Spleen (tissue), 11 donors: ENCODE data around the gene ARSG. TPM values are rescaled to one million over a fixed set of nuclear protein-coding genes. Genes with fewer than 3 reads are reported as not detected.
"Not testable (repeated sequence)": the region's sequence is repeated elsewhere in the genome, so short reads cannot be mapped to it uniquely, and the experiment has no call there.

Source experiments
- DNase-seq: peaks from one replicate; pipeline ENCODE4 v3.0.0-alpha.2; 2020
- H3K27ac ChIP-seq, 8 donors: fragments of 200-600 bp; sonication (generic) in 7 of 8; 1 replicate in 4 of 8; 2 replicates in 4 of 8; pipeline versions ENCODE4 v1.5.0 to v1.8.0; 2016 to 2021; ENCODE audit warnings: inconsistent platforms in 4 of 8, mild to moderate bottlenecking in 4 of 8, moderate library complexity in 1 of 8
- H3K27me3 ChIP-seq, 7 donors: fragments of 200-600 bp; sonication (generic) in 6 of 7; replicated peaks in 1 of 7; 1 replicate in 4 of 7; 2 replicates in 3 of 7; pipeline versions ENCODE4 v1.5.0 to v1.8.0; 2016 to 2021; ENCODE audit warnings: inconsistent platforms in 3 of 7, mild to moderate bottlenecking in 1 of 7
- H3K36me3 ChIP-seq, 6 donors: fragments of 200-600 bp; sonication (generic) in 5 of 6; 1 replicate in 4 of 6; 2 replicates in 2 of 6; pipeline versions ENCODE4 v1.5.0 to v1.8.0; 2016 to 2021; ENCODE audit warnings: inconsistent platforms in 2 of 6
- H3K4me1 ChIP-seq, 6 donors: fragments of 200-600 bp; sonication (generic) in 5 of 6; 1 replicate in 3 of 6; 2 replicates in 3 of 6; pipeline versions ENCODE4 v1.5.0 to v1.8.0; 2016 to 2021; ENCODE audit warnings: inconsistent platforms in 3 of 6
- H3K4me3 ChIP-seq, 8 donors: fragments of 200-600 bp; sonication (generic) in 7 of 8; 1 replicate in 4 of 8; 2 replicates in 4 of 8; pipeline versions ENCODE4 v1.5.0 to v1.8.0; 2016 to 2021; ENCODE audit warnings: inconsistent platforms in 4 of 8, mild to moderate bottlenecking in 4 of 8, moderate library complexity in 2 of 8
- H3K9me3 ChIP-seq, 8 donors: fragments of 200-600 bp; sonication (generic) in 7 of 8; 1 replicate in 4 of 8; 2 replicates in 4 of 8; pipeline versions ENCODE4 v1.5.0 to v1.8.0; 2016 to 2021; ENCODE audit warnings: inconsistent platforms in 4 of 8
- POLR2A ChIP-seq, 3 donors: fragments of 450-650 bp; IDR thresholded peaks; one replicate each; pipeline ENCODE4 v1.5.1; 2017; ENCODE audit warnings: antibody characterized with exemption in 3 of 3, mild to moderate bottlenecking in 1 of 3
- POLR2AphosphoS5 ChIP-seq, 3 donors: sonication (generic); formaldehyde crosslinking; IDR thresholded peaks; one replicate each; pipeline ENCODE4 v1.5.1; 2017; ENCODE audit warnings: antibody characterized with exemption in 3 of 3
- WGBS, 5 donors: extraction: QIAGEN DNeasy Blood & Tissue Kit in 3 of 5; methylation state at CpG; one replicate each; pipeline versions ENCODE4 v1.1.5 to v1.1.7; 2013 to 2018; 5-methylcytosine and 5-hydroxymethylcytosine counted together
- intact Hi-C: fragments of 100-400 bp; cut with DNase I; formaldehyde crosslinking; loops from one replicate; pipeline ENCODE4 v1.15.0; 2023; ENCODE audit warnings: low total_unique reads
- polyA plus RNA-seq, 3 donors: library from polyadenylated mRNA; stranded (reverse); fragments of 200-250 nt; gene quantifications; one replicate each; pipeline ENCODE4 v1.2.1, GENCODE V29; 2013
- total RNA-seq, 7 donors: library from RNA; depleted of rRNA in 3 of 7; stranded (reverse); fragments of >200 nt in 3 of 7; fragmentation: NEBNext Ultra II Directional in 4 of 7; extraction: Animal tissue kit (Norgen Biotek cat#: 25700) in 4 of 7; gene quantifications; one replicate each; pipeline versions ENCODE4 v1.1.0 to v1.2.1, GENCODE V29; 2016 to 2021
- TF ChIP-seq, protein P1 (sequence below), 11 experiments: fragments of 200-600 bp in 7 of 11; fragments of 450-650 bp in 4 of 11; sonication (generic) in 4 of 11; IDR thresholded peaks in 8 of 11; conservative IDR thresholded peaks in 3 of 11; 1 replicate in 7 of 11; 2 replicates in 4 of 11; pipeline versions ENCODE4 v1.4.0 to v1.8.0; 2016 to 2021; ENCODE audit warnings: antibody characterized with exemption in 11 of 11, inconsistent platforms in 4 of 11, mild to moderate bottlenecking in 1 of 11
- donor health status: healthy with polysubstance abuse.
- donor health status: DM: no; HTN: no; CAD: no; lungs with moderate emphysema.
- donor health status: DM: no; HTN: no; CAD: no.
- donor health status: Bipolar disorder and iron deficiency.
- donor health status: healthy.
- donor health status: DM: no; HTN: no; CAD: no.
- donor health status: DM: yes; HTN: yes; CAD: no.

The ARSG gene
- total and polyA plus RNA-seq, 10 donors: 1.5 to 24.3 (median 14.2) TPM

DNA sequence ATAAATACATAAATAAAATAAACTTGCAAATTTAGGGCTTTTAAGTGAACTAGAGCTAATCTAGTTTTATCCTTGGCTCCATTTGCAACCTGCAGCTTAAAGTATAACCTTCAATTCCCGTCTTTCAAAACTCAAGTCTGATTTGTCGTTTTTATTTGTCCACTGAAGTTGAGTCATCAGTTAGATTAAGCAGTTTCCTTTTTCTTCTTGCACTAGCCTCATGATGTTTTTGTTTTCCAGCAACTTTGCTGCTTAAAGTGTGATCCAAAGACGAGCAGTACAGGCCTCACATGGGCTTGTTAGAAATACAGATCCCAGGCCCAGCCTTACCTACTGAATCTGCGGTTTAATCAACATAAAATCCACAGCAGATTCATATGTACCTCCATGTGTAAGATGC, 13.8 kb downstream of the ARSG start:
- H3K4me3 ChIP-seq: no peak overlapping the region
- intact Hi-C loops: no loop called here
- no peak for DNase-seq
- H3K27me3 ChIP-seq: no peaks in the 10 kb centered on the region
- H3K9me3 ChIP-seq: no peaks in the 10 kb centered on the region
- peaks cover 0 to 12% (median 0%) of the 10 kb centered on the region in 6 donors for H3K36me3 ChIP-seq
- no peak for TF ChIP-seq POLR2AphosphoS5 (IDR thresholded peaks at IDR 0.05)
- peak overlapping the region in 1 of 8 donors; percentile 32 for H3K27ac ChIP-seq
- 71 to 83% (median 80%) methylated on average over 4 of the region's 4 CpGs for WGBS, 5 donors
- H3K4me1 ChIP-seq: peaks cover 0 to 24% (median 2%) of the 10 kb centered on the region in 6 donors

DNA sequence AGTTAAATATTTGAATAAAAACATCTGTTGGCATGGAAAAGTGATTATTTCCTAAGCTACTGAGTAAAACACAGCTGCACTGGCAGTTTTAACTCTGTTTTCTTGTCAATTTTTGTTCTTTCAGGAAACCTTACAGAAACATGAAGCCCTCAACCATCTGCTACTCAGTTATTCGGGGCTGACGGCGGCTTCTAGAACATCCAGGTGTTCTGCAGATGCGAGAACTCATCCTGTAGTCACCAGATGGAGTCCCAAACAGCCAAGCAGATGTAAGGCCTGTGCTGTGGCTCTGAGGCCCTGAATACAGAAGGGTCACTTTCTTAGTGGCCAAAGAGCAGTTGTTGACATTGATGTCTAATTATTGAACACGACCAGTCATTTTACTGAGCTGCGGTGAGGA, 15.5 kb downstream of the ARSG start:
- Histone ChIP-seq H3K9me3 (no peaks in the 10 kb centered on the region), H3K4me1 (peaks cover 0 to 32% (median 1%) of the 10 kb centered on the region in 6 donors), H3K27me3 (no peaks in the 10 kb centered on the region), H3K36me3 (peaks cover 0 to 12% (median 0%) of the 10 kb centered on the region in 6 donors), H3K4me3 (no peak overlapping the region), H3K27ac (no peak overlapping the region)
- intact Hi-C loops: no loop called here
- 69 to 84% (median 76%) methylated on average over 6 of the region's 6 CpGs for WGBS, 5 donors
- no peak for TF ChIP-seq POLR2AphosphoS5 (IDR thresholded peaks at IDR 0.05)
- TF ChIP-seq POLR2A (IDR thresholded peaks at IDR 0.05): no peak
- TF ChIP-seq, protein P1, sequence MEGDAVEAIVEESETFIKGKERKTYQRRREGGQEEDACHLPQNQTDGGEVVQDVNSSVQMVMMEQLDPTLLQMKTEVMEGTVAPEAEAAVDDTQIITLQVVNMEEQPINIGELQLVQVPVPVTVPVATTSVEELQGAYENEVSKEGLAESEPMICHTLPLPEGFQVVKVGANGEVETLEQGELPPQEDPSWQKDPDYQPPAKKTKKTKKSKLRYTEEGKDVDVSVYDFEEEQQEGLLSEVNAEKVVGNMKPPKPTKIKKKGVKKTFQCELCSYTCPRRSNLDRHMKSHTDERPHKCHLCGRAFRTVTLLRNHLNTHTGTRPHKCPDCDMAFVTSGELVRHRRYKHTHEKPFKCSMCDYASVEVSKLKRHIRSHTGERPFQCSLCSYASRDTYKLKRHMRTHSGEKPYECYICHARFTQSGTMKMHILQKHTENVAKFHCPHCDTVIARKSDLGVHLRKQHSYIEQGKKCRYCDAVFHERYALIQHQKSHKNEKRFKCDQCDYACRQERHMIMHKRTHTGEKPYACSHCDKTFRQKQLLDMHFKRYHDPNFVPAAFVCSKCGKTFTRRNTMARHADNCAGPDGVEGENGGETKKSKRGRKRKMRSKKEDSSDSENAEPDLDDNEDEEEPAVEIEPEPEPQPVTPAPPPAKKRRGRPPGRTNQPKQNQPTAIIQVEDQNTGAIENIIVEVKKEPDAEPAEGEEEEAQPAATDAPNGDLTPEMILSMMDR (IDR thresholded peaks at IDR 0.05 in 8 of 11, conservative IDR thresholded peaks at IDR 0.05 in 3 of 11): no peak
- DNase-seq: no peak

DNA sequence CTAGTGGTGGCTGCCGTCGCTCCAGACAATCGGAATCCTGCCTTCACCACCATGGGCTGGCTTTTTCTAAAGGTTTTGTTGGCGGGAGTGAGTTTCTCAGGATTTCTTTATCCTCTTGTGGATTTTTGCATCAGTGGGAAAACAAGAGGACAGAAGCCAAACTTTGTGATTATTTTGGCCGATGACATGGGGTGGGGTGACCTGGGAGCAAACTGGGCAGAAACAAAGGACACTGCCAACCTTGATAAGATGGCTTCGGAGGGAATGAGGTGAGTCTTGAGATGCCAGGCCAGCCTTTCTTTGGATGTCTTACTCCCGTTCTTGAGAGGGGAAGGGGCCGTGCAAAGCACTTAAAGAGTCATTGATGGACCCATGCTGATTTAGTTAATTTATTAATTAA, 16.1 kb downstream of the ARSG start:
- Histone ChIP-seq H3K4me3 (no peak overlapping the region), H3K27ac (no peak overlapping the region), H3K27me3 (no peaks in the 10 kb centered on the region), H3K4me1 (peaks cover 5 to 32% (median 6%) of the 10 kb centered on the region in 6 donors), H3K9me3 (no peaks in the 10 kb centered on the region), H3K36me3 (peaks cover 0 to 12% (median 0%) of the 10 kb centered on the region in 6 donors)
- intact Hi-C loops: no loop called here
- WGBS, 5 donors: 92 to 98% (median 94%) methylated on average over 8 of the region's 8 CpGs
- DNase-seq: no peak
- TF ChIP-seq POLR2A (IDR thresholded peaks at IDR 0.05) (no peak), POLR2AphosphoS5 (IDR thresholded peaks at IDR 0.05) (no peak)
- TF ChIP-seq, protein P1 (IDR thresholded peaks at IDR 0.05 in 8 of 11, conservative IDR thresholded peaks at IDR 0.05 in 3 of 11): no peak

DNA sequence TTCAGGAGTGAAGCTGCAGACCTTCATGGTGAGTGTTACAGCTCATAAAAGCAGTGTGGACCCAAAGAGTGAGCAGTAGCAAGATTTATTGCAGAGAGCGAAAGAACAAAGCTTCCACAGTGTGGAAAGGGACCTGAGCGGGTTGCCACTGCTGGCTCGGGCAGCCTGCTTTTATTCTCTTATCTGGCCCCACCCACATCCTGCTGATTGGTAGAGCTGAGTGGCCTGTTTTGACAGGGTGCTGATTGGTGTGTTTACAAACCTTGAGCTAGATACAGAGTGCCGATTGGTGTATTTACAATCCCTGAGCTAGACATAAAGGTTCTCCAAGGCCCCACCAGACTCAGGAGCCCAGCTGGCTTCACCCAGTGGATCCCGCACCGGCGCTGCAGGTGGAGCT, 17.2 kb downstream of the ARSG start:
- H3K4me1 ChIP-seq: peaks cover 5 to 42% (median 11%) of the 10 kb centered on the region in 6 donors
- H3K27me3 ChIP-seq, DNase-seq, H3K27ac ChIP-seq, intact Hi-C loops, H3K4me3 ChIP-seq, H3K9me3 ChIP-seq: not testable (repeated sequence)
- WGBS, 5 donors: 89 to 95% (median 92%) methylated on average over 4 to 7 of the region's 7 CpGs
- peaks cover 0 to 12% (median 0%) of the 10 kb centered on the region in 6 donors for H3K36me3 ChIP-seq

DNA sequence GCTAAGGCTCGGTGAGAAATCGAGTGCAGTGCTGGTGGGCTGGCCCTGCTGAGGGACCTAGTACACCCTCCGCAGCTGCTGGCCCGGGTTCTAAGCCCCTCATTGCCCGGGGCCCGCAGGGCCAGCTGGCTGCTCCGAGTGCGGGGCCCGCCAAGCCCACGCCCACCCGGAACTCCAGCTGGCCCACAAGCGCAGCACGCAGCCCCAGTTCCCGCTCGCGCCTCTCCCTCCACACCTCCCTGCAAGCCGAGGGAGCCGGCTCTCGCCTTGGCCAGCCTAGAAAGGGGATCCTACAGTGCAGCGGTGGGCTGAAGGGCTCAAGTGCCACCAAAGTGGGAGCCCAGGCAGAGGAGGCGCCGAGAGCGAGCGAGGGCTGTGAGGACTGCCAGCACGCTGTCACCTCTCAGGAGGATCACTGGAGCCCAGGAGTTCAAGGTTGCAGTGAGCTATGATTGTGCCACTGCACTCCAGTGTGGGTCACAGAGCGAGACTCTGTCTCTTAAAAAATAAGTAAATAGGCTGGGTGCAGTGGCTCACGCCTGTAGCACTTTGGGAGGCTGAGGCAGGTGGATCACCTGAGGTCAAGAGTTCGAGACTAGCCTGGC, 17.9 kb downstream of the ARSG start:
- DNase-seq, intact Hi-C loops, H3K9me3 ChIP-seq, H3K27ac ChIP-seq, H3K27me3 ChIP-seq, H3K4me3 ChIP-seq: not testable (repeated sequence)
- H3K36me3 ChIP-seq: peaks cover 0 to 12% (median 0%) of the 10 kb centered on the region in 6 donors
- H3K4me1 ChIP-seq: peaks cover 5 to 49% (median 14%) of the 10 kb centered on the region in 6 donors
- 88 to 99% (median 94%) methylated on average over 15 to 28 of the region's 28 CpGs for WGBS, 5 donors
